GM19324 (cell line): Measurements from ENCODE around the gene TBL1XR1.

Experiments
- ATAC-seq: cut with Tn5 transposase; IDR thresholded peaks from one replicate; pipeline ENCODE4 v1.9.1; 2021; ENCODE audit warnings: mild to moderate bottlenecking, moderate library complexity; ENCODE audit not compliant: unreplicated experiment, low FRiP score

The TBL1XR1 gene

GRCh38 chr3:177197041-177197726 is at the start of gene TBL1XR1:
Gene TBL1XR1, minus strand, starts transcription at chr3:177197482. Its CDS starts 132,505 bp downstream, at chr3:177064977.
- peak; percentile 69 for ATAC-seq

GRCh38 chr3:177245250-177245649 is 48.0 kb upstream of the TBL1XR1 start:
- ATAC-seq, result no peak

GRCh38 chr3:177244606-177245005 is 47.3 kb upstream of the TBL1XR1 start:
- ATAC-seq, result no peak

GRCh38 chr3:177238686-177239216 is 41.5 kb upstream of the TBL1XR1 start:
- no peak for ATAC-seq

GRCh38 chr3:177237206-177237605 is 39.9 kb upstream of the TBL1XR1 start:
- no peak for ATAC-seq

GRCh38 chr3:177236704-177237103 is 39.4 kb upstream of the TBL1XR1 start:
- ATAC-seq, result no peak

GRCh38 chr3:177234121-177234520 is 36.8 kb upstream of the TBL1XR1 start:
- ATAC-seq, result no peak

GRCh38 chr3:177231242-177231641 is 34.0 kb upstream of the TBL1XR1 start:
- no peak for ATAC-seq

GRCh38 chr3:177230641-177231040 is 33.4 kb upstream of the TBL1XR1 start:
- no peak for ATAC-seq

GRCh38 chr3:177229791-177230190 is 32.5 kb upstream of the TBL1XR1 start:
- ATAC-seq, result no peak

- ATAC-seq, result no peak
Observed at GRCh38 chr3:177228601-177229190, 31.4 kb upstream of the TBL1XR1 start.

- ATAC-seq, result no peak
Observed at GRCh38 chr3:177224414-177224813, 27.1 kb upstream of the TBL1XR1 start.

- ATAC-seq, result no peak
Observed at GRCh38 chr3:177221744-177222143, 24.5 kb upstream of the TBL1XR1 start.

- ATAC-seq, result no peak
Observed at GRCh38 chr3:177220136-177220974, 23.1 kb upstream of the TBL1XR1 start.

GRCh38 chr3:177213801-177214535 is 16.7 kb upstream of the TBL1XR1 start:
- no peak for ATAC-seq

GRCh38 chr3:177212756-177213155 is 15.5 kb upstream of the TBL1XR1 start:
- ATAC-seq, result no peak

- ATAC-seq, result no peak
Observed at GRCh38 chr3:177212278-177212610, 15.0 kb upstream of the TBL1XR1 start.

- ATAC-seq, result no peak
Observed at GRCh38 chr3:177211503-177212277, 14.4 kb upstream of the TBL1XR1 start.

- no peak for ATAC-seq
Observed at GRCh38 chr3:177210744-177211502, 13.6 kb upstream of the TBL1XR1 start.
